Measurements from ENCODE around the gene SKI. TPM values are rescaled to one million over a fixed set of nuclear protein-coding genes. Genes with fewer than 3 reads are reported as not detected.
A peak's percentile ranks its signal among the peaks of the same experiment; 100 is the strongest.

The SKI gene
- total RNA-seq, 4 donors from 2014 or later = 60.2 to 157 (median 79.0) TPM

DNA sequence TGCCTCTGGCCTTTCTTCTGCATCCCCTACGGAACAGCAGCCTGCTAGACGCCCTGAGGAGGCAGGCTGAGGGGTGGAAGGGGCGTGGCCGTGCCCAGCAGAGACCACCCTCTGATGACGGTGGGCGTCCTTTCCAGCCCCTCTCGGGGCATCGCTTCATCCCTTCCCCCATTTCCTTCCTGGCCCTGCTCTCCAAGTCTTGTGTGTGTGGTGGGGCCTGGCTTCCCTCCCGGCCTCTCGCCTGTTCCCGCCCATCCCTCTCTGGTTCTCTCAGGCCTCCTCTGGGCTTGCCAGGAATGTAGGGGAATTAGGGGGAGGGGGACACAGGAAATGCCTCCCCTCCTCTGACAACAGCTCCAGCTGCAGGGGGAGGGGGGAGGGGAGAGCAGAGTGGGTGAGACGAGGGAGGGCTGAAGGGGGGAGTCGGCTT lies 51.1 kb downstream of the SKI start:
- WGBS, 2 donors (ENCODE audit: low coverage in 1 of 2) = 0% methylated on average over 5 of the region's 13 CpGs; no CpG with 5 or more reads in 1 of the 2 donors
- H3K4me1 ChIP-seq = peaks cover 9 to 81% (median 72%) of the 10 kb centered on the region in 3 donors
- peak overlapping the region in 1 of 2 donors; percentile 4 for H3K4me3 ChIP-seq
- TF ChIP-seq EP300 (IDR thresholded peaks at IDR 0.05) = no peak
- TF ChIP-seq POLR2AphosphoS5 (IDR thresholded peaks at IDR 0.05) = peak; percentile 23
- no peaks in the 10 kb centered on the region for H3K27me3 ChIP-seq
- peak; percentile 52 for ATAC-seq
- H3K27ac ChIP-seq = peak overlapping the region in 3 of 4 donors; percentile 80 to 82 (median 81)
- no peaks in the 10 kb centered on the region for H3K9me3 ChIP-seq
- peaks cover 0 to 4% of the 10 kb centered on the region in 2 donors for H3K36me3 ChIP-seq

DNA sequence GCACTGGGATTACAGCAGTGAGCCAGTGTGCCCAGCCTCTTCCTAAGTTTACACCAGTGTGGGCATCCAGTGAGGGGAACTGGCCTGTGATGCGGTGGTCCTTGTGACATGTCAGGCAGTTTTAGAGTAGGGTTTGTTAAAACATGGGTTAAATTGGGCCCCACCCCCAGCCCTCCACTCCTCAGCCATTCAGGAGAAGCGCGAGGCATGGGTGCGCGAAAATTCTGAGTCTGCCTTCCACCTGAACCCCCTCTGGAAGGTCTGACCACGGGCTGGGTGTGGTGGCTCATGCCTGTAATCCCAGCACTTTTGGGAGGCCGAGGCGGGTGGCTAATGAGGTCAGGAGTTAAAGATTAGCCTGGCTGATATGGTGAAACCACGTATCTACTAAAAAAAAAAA lies 51.7 kb downstream of the SKI start:
- Histone ChIP-seq H3K9me3 (no peaks in the 10 kb centered on the region), H3K4me3 (no peak overlapping the region), H3K4me1 (peaks cover 9 to 81% (median 71%) of the 10 kb centered on the region in 3 donors), H3K36me3 (peaks cover 0 to 4% of the 10 kb centered on the region in 2 donors), H3K27me3 (no peaks in the 10 kb centered on the region), H3K27ac (peak overlapping the region in 3 of 4 donors; percentile 80 to 82 (median 81))
- WGBS, 2 donors (ENCODE audit: low coverage in 1 of 2) = 55% methylated on average over 2 of the region's 9 CpGs; no CpG with 5 or more reads in 1 of the 2 donors
- no peak for TF ChIP-seq POLR2AphosphoS5 (IDR thresholded peaks at IDR 0.05)
- no peak for ATAC-seq

GRCh38 chr1:2282556-2283270 lies 54.6 kb downstream of the SKI start:
- WGBS, 2 donors (ENCODE audit: low coverage in 1 of 2) = 60% methylated on average over 2 of the region's 29 CpGs; no CpG with 5 or more reads in 1 of the 2 donors
- TF ChIP-seq POLR2AphosphoS5 (IDR thresholded peaks at IDR 0.05) = no peak
- no peak for TF ChIP-seq CTCF (IDR thresholded peaks at IDR 0.05)
- H3K4me1 ChIP-seq = peaks cover 0 to 78% (median 46%) of the 10 kb centered on the region in 3 donors
- peaks cover 0 to under 1% of the 10 kb centered on the region in 2 donors for H3K36me3 ChIP-seq
- no peaks in the 10 kb centered on the region for H3K27me3 ChIP-seq
- no peak overlapping the region for H3K4me3 ChIP-seq
- peak overlapping the region in 2 of 4 donors; percentile 65 to 79 for H3K27ac ChIP-seq
- no peaks in the 10 kb centered on the region for H3K9me3 ChIP-seq
- no peak for ATAC-seq

DNA sequence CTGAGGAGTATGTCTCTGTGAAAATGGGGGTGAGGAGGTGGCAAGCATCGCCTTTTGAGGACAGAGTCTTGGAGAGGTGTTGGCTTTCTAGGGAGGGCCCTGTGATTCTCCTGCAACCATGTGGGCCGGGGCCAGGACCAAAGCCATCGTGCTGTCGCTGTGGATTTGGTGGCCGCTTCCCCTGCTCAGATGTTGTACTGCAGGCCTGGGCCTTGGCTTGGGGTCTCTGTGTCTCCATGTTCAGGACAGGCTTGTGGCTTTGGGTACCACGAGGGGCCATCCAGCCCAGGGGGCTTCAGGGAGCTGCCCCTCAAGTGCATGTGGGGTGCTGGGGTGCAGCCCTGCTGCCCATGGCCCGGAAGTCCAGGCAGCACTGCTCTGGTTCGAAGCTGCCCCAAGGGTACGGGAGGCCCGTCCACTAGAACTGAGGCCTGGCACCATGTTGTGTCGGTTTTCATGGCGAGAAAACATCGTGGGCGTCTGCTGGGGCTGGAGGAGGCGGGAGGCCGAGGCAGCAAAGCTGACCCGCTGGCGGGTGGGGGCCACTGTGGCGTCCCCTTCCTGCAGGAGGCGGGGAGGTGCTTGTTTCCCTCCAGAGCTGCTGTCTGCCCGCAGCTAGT lies 55.4 kb downstream of the SKI start:
- H3K36me3 ChIP-seq = no peaks in the 10 kb centered on the region
- no peak for ATAC-seq
- H3K27ac ChIP-seq = peak overlapping the region in 2 of 4 donors; percentile 65 to 79
- H3K9me3 ChIP-seq = no peaks in the 10 kb centered on the region
- WGBS, 2 donors (ENCODE audit: low coverage in 1 of 2) = 80% methylated on average over 3 of the region's 21 CpGs; no CpG with 5 or more reads in 1 of the 2 donors
- TF ChIP-seq POLR2A (IDR thresholded peaks at IDR 0.05) = no peak
- TF ChIP-seq POLR2AphosphoS5 (IDR thresholded peaks at IDR 0.05) = no peak
- no peak for TF ChIP-seq EP300 (IDR thresholded peaks at IDR 0.05)
- no peak for TF ChIP-seq CTCF (IDR thresholded peaks at IDR 0.05)
- H3K27me3 ChIP-seq = no peaks in the 10 kb centered on the region
- no peak overlapping the region for H3K4me3 ChIP-seq
- peaks cover 0 to 78% (median 44%) of the 10 kb centered on the region in 3 donors for H3K4me1 ChIP-seq

DNA sequence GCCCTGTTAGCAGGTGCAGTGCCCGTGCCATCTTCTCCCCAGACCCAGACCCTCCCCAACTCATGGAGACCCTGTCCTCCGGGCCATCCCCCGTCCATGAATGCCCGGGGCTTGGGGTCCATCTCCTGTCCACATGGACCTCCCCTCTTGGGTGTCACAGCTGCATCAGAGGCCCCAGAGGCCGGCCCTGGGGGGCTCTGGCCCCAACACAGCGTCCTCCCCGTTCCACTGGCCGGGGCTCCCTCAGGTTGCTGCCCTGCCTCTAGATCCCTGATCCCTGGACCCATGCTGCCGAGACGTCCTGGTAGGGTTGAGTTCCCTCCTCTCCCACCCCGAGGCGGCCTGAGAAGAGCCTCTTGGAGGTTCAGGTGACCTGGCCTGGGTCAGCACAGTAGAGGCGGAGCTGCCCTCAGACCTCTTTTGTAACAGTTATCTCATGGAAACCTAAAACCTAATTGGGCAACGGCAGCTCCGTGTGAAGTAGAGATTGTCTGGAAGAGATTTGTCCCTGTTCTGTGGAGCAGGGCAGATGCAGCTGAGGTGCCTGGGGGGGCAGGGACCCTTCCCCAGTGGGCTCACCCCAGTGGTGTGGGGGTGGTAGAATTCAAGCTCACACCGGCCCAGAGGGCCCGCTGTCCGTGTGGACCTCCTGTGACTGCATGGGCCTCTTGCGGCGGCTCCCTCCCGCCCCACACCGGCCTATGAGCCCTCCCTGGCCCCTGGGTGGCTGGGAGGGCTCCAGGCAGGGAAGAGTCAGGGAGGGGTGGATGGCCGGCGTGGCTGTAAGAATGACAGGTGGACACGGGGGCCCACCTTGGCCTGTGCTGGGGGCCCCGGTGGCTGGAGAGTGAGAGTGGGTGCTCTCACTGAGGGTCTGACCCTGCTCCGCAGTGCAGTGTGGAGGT lies 56.1 kb downstream of the SKI start:
- Histone ChIP-seq H3K27ac (peak overlapping the region in 3 of 4 donors; percentile 65 to 79 (median 65)), H3K9me3 (no peaks in the 10 kb centered on the region), H3K27me3 (no peaks in the 10 kb centered on the region), H3K4me1 (peaks cover 0 to 78% (median 44%) of the 10 kb centered on the region in 3 donors), H3K4me3 (no peak overlapping the region), H3K36me3 (no peaks in the 10 kb centered on the region)
- ATAC-seq = peak; percentile 13
- 20 to 69% methylated on average over 1 to 4 of the region's 27 CpGs for WGBS, 2 donors (ENCODE audit: low coverage in 1 of 2)
- TF ChIP-seq POLR2AphosphoS5 (IDR thresholded peaks at IDR 0.05) (no peak), CTCF (IDR thresholded peaks at IDR 0.05) (no peak), EP300 (IDR thresholded peaks at IDR 0.05) (no peak), POLR2A (IDR thresholded peaks at IDR 0.05) (no peak)
